H9 (cell line): Measurements from ENCODE around the gene VTN. TPM values are rescaled to one million over a fixed set of nuclear protein-coding genes. Genes with fewer than 3 reads are reported as not detected.
A peak's percentile ranks its signal among the peaks of the same experiment; 100 is the strongest.

Experiments used
- DNase-seq: peaks from one replicate; pipeline ENCODE4 v3.0.0-alpha.2; 2017
- H2AFZ ChIP-seq: one replicate; pipeline ENCODE4 v1.6.1; 2013; ENCODE audit warnings: mild to moderate bottlenecking, low read length, control low read depth, moderate library complexity
- H2AK5ac ChIP-seq: 2 replicates; pipeline ENCODE4 v1.6.1; 2013; ENCODE audit warnings: low read length, control low read depth, mixed read lengths; ENCODE audit not compliant: insufficient read length
- H2BK120ac ChIP-seq: one replicate; pipeline ENCODE4 v1.6.1; 2013; ENCODE audit warnings: low read depth, mild to moderate bottlenecking, low read length, control low read depth, inconsistent platforms; ENCODE audit not compliant: poor library complexity, severe bottlenecking
- H2BK12ac ChIP-seq: 2 replicates; pipeline ENCODE4 v1.6.1; 2013; ENCODE audit warnings: low read length, control low read depth, mixed read lengths, low read depth; ENCODE audit not compliant: insufficient read length
- H2BK15ac ChIP-seq: 2 replicates; pipeline ENCODE4 v1.6.1; 2013; ENCODE audit warnings: low read depth, low read length, control low read depth
- H2BK20ac ChIP-seq: one replicate; pipeline ENCODE4 v1.6.1; 2013; ENCODE audit warnings: low read depth, mild to moderate bottlenecking, low read length, control low read depth, inconsistent platforms; ENCODE audit not compliant: poor library complexity, severe bottlenecking
- H2BK5ac ChIP-seq: 2 replicates; pipeline ENCODE4 v1.6.1; 2013; ENCODE audit warnings: low read length, control low read depth, mixed read lengths; ENCODE audit not compliant: insufficient read length
- H3K14ac ChIP-seq: 2 replicates; pipeline ENCODE4 v1.6.1; 2013; ENCODE audit warnings: low read length, control low read depth; ENCODE audit not compliant: insufficient read depth
- H3K18ac ChIP-seq: 2 replicates; pipeline ENCODE4 v1.6.1; 2013; ENCODE audit warnings: low read depth, mild to moderate bottlenecking, mixed read lengths, low read length, control low read depth; ENCODE audit not compliant: insufficient read length
- H3K23ac ChIP-seq: 2 replicates; pipeline ENCODE4 v1.6.1; 2013; ENCODE audit warnings: low read length, control low read depth, mixed read lengths, low read depth; ENCODE audit not compliant: insufficient read length
- H3K23me2 ChIP-seq: 2 replicates; pipeline ENCODE4 v1.6.1; 2013; ENCODE audit warnings: low read depth, mild to moderate bottlenecking, mixed read lengths, low read length, control low read depth; ENCODE audit not compliant: insufficient read length, poor library complexity, severe bottlenecking
- H3K27ac ChIP-seq: 2 replicates; pipeline ENCODE4 v1.5.1; 2013; ENCODE audit warnings: low read length, control low read depth, mixed read lengths, low read depth; ENCODE audit not compliant: insufficient read length
- H3K27me3 ChIP-seq: 2 replicates; pipeline ENCODE4 v1.6.1; 2013; ENCODE audit warnings: low read length, control low read depth, inconsistent platforms; ENCODE audit not compliant: insufficient read depth
- H3K4ac ChIP-seq: 2 replicates; pipeline ENCODE4 v1.6.1; 2013; ENCODE audit warnings: low read depth, mild to moderate bottlenecking, control low read depth, inconsistent platforms, low read length, moderate library complexity
- H3K4me1 ChIP-seq: 2 replicates; pipeline ENCODE4 v1.6.1; 2013; ENCODE audit warnings: low read length, control low read depth, inconsistent platforms; ENCODE audit not compliant: insufficient read depth
- H3K4me2 ChIP-seq: 2 replicates; pipeline ENCODE4 v1.6.1; 2013; ENCODE audit warnings: low read length, control low read depth, mixed read lengths; ENCODE audit not compliant: insufficient read length, insufficient read depth
- H3K56ac ChIP-seq: 2 replicates; pipeline ENCODE4 v1.6.1; 2013; ENCODE audit warnings: low read depth, mild to moderate bottlenecking, mixed read lengths, low read length, control low read depth; ENCODE audit not compliant: insufficient read length
- H3K79me1 ChIP-seq: 2 replicates; pipeline ENCODE4 v1.6.1; 2013; ENCODE audit warnings: low read depth, mild to moderate bottlenecking, moderate library complexity, low read length, control low read depth, inconsistent platforms; ENCODE audit not compliant: insufficient read depth, poor library complexity, severe bottlenecking
- H3K79me2 ChIP-seq: 2 replicates; pipeline ENCODE4 v1.6.1; 2013; ENCODE audit warnings: low read length, control low read depth, inconsistent platforms; ENCODE audit not compliant: insufficient read depth
- H3K9ac ChIP-seq: 2 replicates; pipeline ENCODE4 v1.6.1; 2013; ENCODE audit warnings: low read length, control low read depth, mixed read lengths; ENCODE audit not compliant: insufficient read length; ENCODE audit errors: extremely low read depth
- H3K9me3 ChIP-seq: one replicate; pipeline ENCODE4 v1.6.1; 2013; ENCODE audit warnings: low read depth, low read length, inconsistent platforms; ENCODE audit not compliant: control insufficient read depth
- H3T11ph ChIP-seq: one replicate; pipeline ENCODE4 v1.6.1; 2013; ENCODE audit warnings: mild to moderate bottlenecking, low read length, control low read depth, inconsistent platforms
- H4K20me1 ChIP-seq: one replicate; pipeline ENCODE4 v1.6.1; 2013; ENCODE audit not compliant: control insufficient read depth, insufficient read length, insufficient read depth
- H4K5ac ChIP-seq: 2 replicates; pipeline ENCODE4 v1.6.1; 2013; ENCODE audit warnings: low read depth, mild to moderate bottlenecking, mixed read lengths, low read length, control low read depth; ENCODE audit not compliant: insufficient read length
- H4K8ac ChIP-seq: replicated peaks from 2 replicates; pipeline ENCODE4 v1.6.1; 2013; ENCODE audit warnings: low read length, control low read depth, mixed read lengths, low read depth; ENCODE audit not compliant: insufficient read length
- H4K91ac ChIP-seq: 2 replicates; pipeline ENCODE4 v1.6.1; 2013; ENCODE audit warnings: low read depth, mild to moderate bottlenecking, moderate library complexity, mixed read lengths, low read length, control low read depth; ENCODE audit not compliant: insufficient read length
- H3K27ac Mint-ChIP-seq, 3 experiments: 2 replicates in 2 of 3; 3 replicates in 1 of 3; pipeline ENCODE4 v1.8.0; 2020 to 2021; ENCODE audit warnings: mixed read lengths in 3 of 3, mild to moderate bottlenecking in 1 of 3, moderate library complexity in 1 of 3
- H3K27me3 Mint-ChIP-seq: 2 replicates; pipeline ENCODE4 v1.8.0; 2021; ENCODE audit warnings: low read depth, mild to moderate bottlenecking, moderate library complexity, mixed read lengths
- H3K36me3 Mint-ChIP-seq, 3 experiments: 2 replicates in 2 of 3; 3 replicates in 1 of 3; pipeline ENCODE4 v1.8.0; 2020 to 2021; ENCODE audit warnings: low read depth in 3 of 3, mixed read lengths in 3 of 3; ENCODE audit not compliant: insufficient read depth in 1 of 3
- H3K4me1 Mint-ChIP-seq, 2 experiments: 2 replicates each; pipeline ENCODE4 v1.8.0; 2020; ENCODE audit warnings: mixed read lengths in 2 of 2
- H3K4me3 Mint-ChIP-seq, 2 experiments: 2 replicates in 1 of 2; 3 replicates in 1 of 2; pipeline ENCODE4 v1.8.0; 2020 to 2021; ENCODE audit warnings: mild to moderate bottlenecking in 2 of 2, mixed read lengths in 2 of 2, moderate library complexity in 1 of 2
- H3K9me3 Mint-ChIP-seq, 2 experiments: 2 replicates in 1 of 2; 3 replicates in 1 of 2; pipeline ENCODE4 v1.8.0; 2020; ENCODE audit warnings: mild to moderate bottlenecking in 2 of 2, mixed read lengths in 2 of 2, moderate library complexity in 1 of 2
- CTCF ChIP-seq: fragments of 200-600 bp; sonication (generic); conservative IDR thresholded peaks from 3 replicates; pipeline ENCODE4 v1.8.0; 2021; ENCODE audit warnings: antibody characterized with exemption, mild to moderate bottlenecking
- WGBS: extraction: QIAGEN DNeasy Blood & Tissue Kit; methylation state at CpG from one replicate; pipeline ENCODE4 v1.1.7; 2013; ENCODE audit warnings: missing lambda C conversion rate, low lambda C conversion rate, mixed read lengths; ENCODE audit not compliant: insufficient read length; ENCODE audit errors: extremely low coverage; 5-methylcytosine and 5-hydroxymethylcytosine counted together
- total RNA-seq: library from RNA; stranded (reverse); gene quantifications from 2 replicates; pipeline ENCODE4 v1.2.1, GENCODE V29; 2021

The VTN gene
- total RNA-seq, 1 experiment from 2014 or later = not detected

DNA sequence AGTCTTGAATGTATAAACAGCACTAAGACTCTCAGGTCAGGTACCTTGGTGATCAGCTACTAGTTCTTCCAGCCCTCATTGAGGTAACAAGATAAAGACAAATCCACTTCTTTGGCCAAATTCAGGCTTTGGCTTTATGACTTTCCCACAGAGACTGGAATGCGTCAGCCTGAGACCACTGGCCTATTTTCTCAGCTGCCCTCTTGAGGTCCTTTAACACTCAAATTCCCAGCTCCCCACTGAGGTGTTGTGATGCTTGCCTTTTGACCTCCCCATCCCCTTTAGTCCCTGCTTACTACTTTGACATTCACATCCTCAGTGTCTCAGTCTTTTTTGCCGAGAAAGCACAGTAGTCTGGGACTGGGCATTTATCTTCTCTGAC, 23.9 kb downstream of the VTN start:
- no peak overlapping the region for H4K8ac ChIP-seq
- H3K56ac ChIP-seq = no peak overlapping the region
- H2BK20ac ChIP-seq = no peak overlapping the region
- no CpG with 5 or more reads among the region's 2 CpGs for WGBS
- no peak overlapping the region for H2BK12ac ChIP-seq
- no peak overlapping the region for H2AK5ac ChIP-seq
- H2BK120ac ChIP-seq = no peak overlapping the region
- H3K9me3 Mint-ChIP-seq = no peaks in the 10 kb centered on the region
- H3K27ac Mint-ChIP-seq = peak overlapping the region in 1 of 3 experiments; percentile 73; a peak in 2 of 7 replicates
- no peak overlapping the region for H4K5ac ChIP-seq
- H3K4ac ChIP-seq = no peak overlapping the region
- H3K14ac ChIP-seq = no peak overlapping the region
- no peak overlapping the region for H2AFZ ChIP-seq
- H3K18ac ChIP-seq = no peak overlapping the region
- no peak overlapping the region for H3K4me3 Mint-ChIP-seq
- H2BK5ac ChIP-seq = no peak overlapping the region
- no peak for DNase-seq
- H3K4me1 ChIP-seq = no peaks in the 10 kb centered on the region
- H2BK15ac ChIP-seq = no peak overlapping the region
- H3K36me3 Mint-ChIP-seq = peaks cover 24 to 87% (median 69%) of the 10 kb centered on the region in 3 experiments; a peak in 6 of 7 replicates
- peaks cover 16 to 17% of the 10 kb centered on the region in 2 experiments for H3K4me1 Mint-ChIP-seq
- H3K9ac ChIP-seq = no peak overlapping the region
- no peaks in the 10 kb centered on the region for H3K27me3 ChIP-seq
- no peak overlapping the region for H3K23ac ChIP-seq
- no peaks in the 10 kb centered on the region for H3K23me2 ChIP-seq
- TF ChIP-seq CTCF = no peak
- no peak overlapping the region for H4K91ac ChIP-seq
- H3K79me1 ChIP-seq = no peaks in the 10 kb centered on the region
- no peak overlapping the region for H3K4me2 ChIP-seq
- no peaks in the 10 kb centered on the region for H3K27me3 Mint-ChIP-seq
- H3K79me2 ChIP-seq = no peaks in the 10 kb centered on the region
- H3T11ph ChIP-seq = no peak overlapping the region
- H4K20me1 ChIP-seq = no peaks in the 10 kb centered on the region
- no peak overlapping the region for H3K27ac ChIP-seq
- H3K9me3 ChIP-seq = no peaks in the 10 kb centered on the region
